Fibroblast of skin of scalp (primary cell): ENCODE data around the gene KANK2.
A peak's percentile ranks its signal among the peaks of the same experiment; 100 is the strongest.
"Not testable (repeated sequence)": the region's sequence is repeated elsewhere in the genome, so short reads cannot be mapped to it uniquely, and the experiment has no call there.

Source experiments
- DNase-seq: peaks from one replicate; pipeline ENCODE4 v3.0.0-alpha.2; 2013

KANK2 gene

GRCh38 chr19:11171144-11171543, 26.2 kb downstream of the KANK2 start:
- no peak for DNase-seq

- no peak for DNase-seq
Observed at GRCh38 chr19:11169896-11170678, 27.3 kb downstream of the KANK2 start.

- peak; percentile 89 for DNase-seq
Observed at GRCh38 chr19:11168568-11168967, 28.8 kb downstream of the KANK2 start.

GRCh38 chr19:11166281-11167142, 30.8 kb downstream of the KANK2 start:
- peak; percentile 72 for DNase-seq

- DNase-seq = peak; percentile 29
Observed at GRCh38 chr19:11165486-11166030, 31.8 kb downstream of the KANK2 start.

GRCh38 chr19:11164879-11165406, 32.4 kb downstream of the KANK2 start:
- DNase-seq = peak; percentile 81

- DNase-seq = no peak
Observed at GRCh38 chr19:11164296-11164695, 33.0 kb downstream of the KANK2 start.

- DNase-seq = not testable (repeated sequence)
Observed at GRCh38 chr19:11160440-11160768, 36.9 kb downstream of the KANK2 start.

- DNase-seq = no peak
Observed at GRCh38 chr19:11159598-11160439, 37.5 kb downstream of the KANK2 start.

GRCh38 chr19:11155373-11156120, 41.8 kb downstream of the KANK2 start, which contains the start of gene SPC24:
Gene SPC24, minus strand, starts transcription at chr19:11155782. Its CDS starts 6 bp downstream, at chr19:11155776.
- peak; percentile 99 for DNase-seq

- DNase-seq = no peak
Observed at GRCh38 chr19:11154683-11155047, 42.7 kb downstream of the KANK2 start.

GRCh38 chr19:11152318-11153062, 44.9 kb downstream of the KANK2 start:
- DNase-seq = no peak

- peak; percentile 27 for DNase-seq
Observed at GRCh38 chr19:11151181-11151580, 46.2 kb downstream of the KANK2 start.

- DNase-seq = no peak
Observed at GRCh38 chr19:11148001-11148400, 49.3 kb downstream of the KANK2 start.

- DNase-seq = no peak
Observed at GRCh38 chr19:11145536-11145924, 51.8 kb downstream of the KANK2 start.

- DNase-seq = peak; percentile 97
Observed at GRCh38 chr19:11142528-11143171, 54.7 kb downstream of the KANK2 start.

- no peak for DNase-seq
Observed at GRCh38 chr19:11141937-11142527, 55.3 kb downstream of the KANK2 start.

GRCh38 chr19:11140896-11141295, 56.4 kb downstream of the KANK2 start:
- DNase-seq = no peak

GRCh38 chr19:11140023-11140538, 57.3 kb downstream of the KANK2 start:
- not testable (repeated sequence) for DNase-seq
